Activated T-helper 2 cell treated with anti-CD3 and anti-CD28 coated beads, Interferon-gamma antibody, Interleukin-2, Interleukin-4, amounts not matched to agents 10 μg/mL and 5 μg/mL and 100 μg/mL, durations not matched to agents 14 hours and 24 hours and 36 hours (primary cell): ENCODE measurements around the gene IDNK. TPM values are rescaled to one million over a fixed set of nuclear protein-coding genes. Genes with fewer than 3 reads are reported as not detected.

ENCODE experiments used
- DNase-seq: peaks from one replicate; pipeline ENCODE4 v3.0.0; 2021; ENCODE audit warnings: low spot score
- H3K27ac Mint-ChIP-seq: one replicate; pipeline ENCODE4 v1.8.0; 2021; ENCODE audit warnings: mixed read lengths
- H3K27me3 Mint-ChIP-seq: one replicate; pipeline ENCODE4 v1.8.0; 2021; ENCODE audit warnings: low read depth, mixed read lengths
- H3K36me3 Mint-ChIP-seq: one replicate; pipeline ENCODE4 v1.8.0; 2021; ENCODE audit warnings: low read depth, mixed read lengths
- H3K4me1 Mint-ChIP-seq: one replicate; pipeline ENCODE4 v1.8.0; 2021; ENCODE audit warnings: low read depth, mixed read lengths
- H3K4me3 Mint-ChIP-seq: one replicate; pipeline ENCODE4 v1.8.0; 2021; ENCODE audit warnings: low read depth, mild to moderate bottlenecking, moderate library complexity, mixed read lengths
- H3K9me3 Mint-ChIP-seq: one replicate; pipeline ENCODE4 v1.8.0; 2021; ENCODE audit warnings: mixed read lengths
- intact Hi-C: fragments of 100-400 bp; cut with micrococcal nuclease; formaldehyde crosslinking; loops from one replicate; pipeline ENCODE4 v1.15.1; 2023
- total RNA-seq: library from RNA; stranded (reverse); gene quantifications from 2 replicates; pipeline ENCODE4 v1.2.3, GENCODE V29; 2022

The IDNK gene
- total RNA-seq, 1 donor from 2014 or later, result 4.9 TPM

- Mint-ChIP-seq H3K4me3 (peak overlapping the region; percentile 47), H3K27me3 (peaks cover 10% of the 10 kb centered on the region), H3K4me1 (peaks cover 22% of the 10 kb centered on the region), H3K36me3 (peaks cover 5% of the 10 kb centered on the region), H3K9me3 (no peaks in the 10 kb centered on the region), H3K27ac (no peak overlapping the region)
- intact Hi-C loops, result loop anchor here (1.0 to 5.0 kb wide), 3 partner anchors 28 to 640 kb away; partner anchors contain the start of gene GKAP1
- DNase-seq, result peak; percentile 33
Observed at GRCh38 chr9:83620841-83621636, 1.9 kb upstream of the IDNK start.

- no peak for DNase-seq
- Mint-ChIP-seq H3K27ac (peak overlapping the region; percentile 99), H3K4me1 (peaks cover 22% of the 10 kb centered on the region), H3K36me3 (peaks cover 12% of the 10 kb centered on the region), H3K9me3 (no peaks in the 10 kb centered on the region), H3K4me3 (peak overlapping the region; percentile 90), H3K27me3 (peaks cover 8% of the 10 kb centered on the region)
- intact Hi-C loops, result loop anchor here (5.0 kb wide), 1 partner anchor 195 kb away; the partner anchor contains the start of gene GKAP1
Observed at GRCh38 chr9:83622433-83622938, 457 bp upstream of the IDNK start.

GRCh38 chr9:83623679-83624076, 735 bp downstream of the IDNK start:
- no peak for DNase-seq
- peaks cover 22% of the 10 kb centered on the region for H3K4me1 Mint-ChIP-seq
- no peaks in the 10 kb centered on the region for H3K9me3 Mint-ChIP-seq
- peaks cover 6% of the 10 kb centered on the region for H3K27me3 Mint-ChIP-seq
- H3K27ac Mint-ChIP-seq, result peak overlapping the region; percentile 80
- intact Hi-C loops, result loop anchor here (1.0 to 5.0 kb wide), 4 partner anchors 84 to 357 kb away; partner anchors contain the start of genes GKAP1, HNRNPK, KIF27 and RMI1
- peaks cover 13% of the 10 kb centered on the region for H3K36me3 Mint-ChIP-seq
- peak overlapping the region; percentile 90 for H3K4me3 Mint-ChIP-seq

DNA sequence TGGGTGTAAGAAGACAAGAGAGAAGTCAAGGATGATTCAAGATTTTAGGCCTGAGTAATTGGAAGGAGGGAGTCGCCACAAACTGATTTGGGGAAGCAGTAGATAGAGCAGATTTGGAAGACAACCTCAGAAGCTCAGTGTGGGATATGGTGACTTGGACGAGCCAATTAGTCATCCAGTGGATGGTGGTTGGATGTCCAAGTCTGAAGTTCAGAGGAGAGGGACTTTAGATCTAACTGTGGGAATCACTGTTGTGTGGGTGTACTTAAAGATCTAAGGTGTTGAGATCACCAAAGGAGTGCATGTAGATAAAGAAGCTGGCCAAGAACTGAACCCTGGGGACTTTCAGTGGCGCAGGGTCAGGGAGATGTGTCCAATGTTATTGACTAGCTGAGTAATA, 2.2 kb downstream of the IDNK start:
- Mint-ChIP-seq H3K27ac (peak overlapping the region; percentile 34), H3K36me3 (peaks cover 28% of the 10 kb centered on the region), H3K9me3 (no peaks in the 10 kb centered on the region), H3K4me3 (no peak overlapping the region), H3K4me1 (peaks cover 22% of the 10 kb centered on the region), H3K27me3 (peaks cover 1% of the 10 kb centered on the region)
- DNase-seq, result no peak
- intact Hi-C loops, result no loop called here

DNA sequence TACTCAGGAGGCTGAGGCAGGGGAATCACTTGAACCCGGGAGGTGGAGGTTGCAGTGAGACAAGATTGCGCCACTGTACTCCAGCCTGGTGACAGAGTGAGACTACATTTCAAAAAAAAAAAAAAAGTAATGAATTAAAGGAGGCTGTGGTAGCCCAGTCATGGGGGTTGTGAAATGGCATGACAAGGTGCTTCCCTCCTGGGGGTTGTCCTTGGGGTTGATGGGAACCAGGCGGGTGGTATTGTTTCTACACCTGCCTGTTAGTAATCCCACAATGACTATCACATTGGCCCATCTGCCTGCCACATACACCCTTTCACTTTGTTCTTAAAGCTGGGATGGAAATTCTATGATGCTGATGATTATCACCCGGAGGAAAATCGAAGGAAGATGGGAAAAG, 5.6 kb downstream of the IDNK start:
- H3K36me3 Mint-ChIP-seq, result peaks cover 42% of the 10 kb centered on the region
- no peak for DNase-seq
- H3K9me3 Mint-ChIP-seq, result no peaks in the 10 kb centered on the region
- no peaks in the 10 kb centered on the region for H3K27me3 Mint-ChIP-seq
- intact Hi-C loops, result no loop called here
- H3K27ac Mint-ChIP-seq, result no peak overlapping the region
- H3K4me1 Mint-ChIP-seq, result peaks cover 16% of the 10 kb centered on the region
- H3K4me3 Mint-ChIP-seq, result no peak overlapping the region

GRCh38 chr9:83629433-83630104, 6.6 kb downstream of the IDNK start:
- Mint-ChIP-seq H3K9me3 (no peaks in the 10 kb centered on the region), H3K27ac (no peak overlapping the region), H3K4me1 (peaks cover 9% of the 10 kb centered on the region), H3K27me3 (no peaks in the 10 kb centered on the region), H3K36me3 (peaks cover 44% of the 10 kb centered on the region), H3K4me3 (no peak overlapping the region)
- intact Hi-C loops, result no loop called here
- no peak for DNase-seq

DNA sequence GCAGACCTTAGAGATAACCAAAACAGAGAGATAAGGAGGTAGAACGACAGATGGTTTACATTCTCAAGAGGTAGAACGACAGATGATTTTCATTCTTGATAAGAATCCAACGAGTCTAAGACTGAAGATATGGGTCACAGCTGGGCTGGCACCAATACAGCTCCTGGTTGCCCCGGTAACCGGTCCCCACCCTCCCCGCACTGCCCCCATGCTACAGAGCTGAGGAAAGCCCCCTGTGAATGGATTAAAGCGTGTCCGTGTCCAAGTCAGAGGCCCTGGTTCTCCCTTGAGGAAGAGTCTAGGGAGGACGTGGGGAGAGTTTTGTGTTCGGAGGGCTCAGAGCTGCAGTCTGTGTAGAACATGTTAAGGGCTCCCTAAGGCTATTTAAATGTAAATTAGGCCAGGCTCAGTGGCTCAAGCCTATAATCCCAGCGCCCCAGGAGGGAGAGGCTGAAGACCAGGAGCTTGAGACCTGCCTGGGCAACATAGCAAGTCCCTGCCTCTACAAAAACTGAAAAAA, 8.1 kb downstream of the IDNK start:
- no peak overlapping the region for H3K27ac Mint-ChIP-seq

DNA sequence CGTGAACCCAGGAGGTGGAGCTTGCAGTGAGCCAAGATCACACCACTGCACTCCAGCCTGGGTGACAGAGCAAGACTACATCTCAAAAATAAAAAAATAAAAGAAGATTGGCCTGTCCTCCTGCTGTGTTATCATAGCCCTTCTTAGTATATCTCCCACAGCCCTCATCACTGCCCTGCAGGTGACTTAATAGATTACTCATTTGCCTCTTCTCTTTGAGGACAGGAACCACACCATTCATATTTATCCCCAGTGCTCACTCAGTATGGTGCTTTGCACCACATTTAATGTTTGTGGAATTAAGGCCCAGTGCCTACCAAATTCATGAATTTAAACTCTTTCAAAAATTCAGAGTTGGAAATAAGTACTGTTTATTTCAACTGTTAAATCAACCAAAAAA, 10.3 kb downstream of the IDNK start:
- H3K9me3 Mint-ChIP-seq, result no peaks in the 10 kb centered on the region
- no peaks in the 10 kb centered on the region for H3K27me3 Mint-ChIP-seq
- peaks cover 5% of the 10 kb centered on the region for H3K4me1 Mint-ChIP-seq
- H3K27ac Mint-ChIP-seq, result no peak overlapping the region
- peaks cover 42% of the 10 kb centered on the region for H3K36me3 Mint-ChIP-seq
- DNase-seq, result no peak
- H3K4me3 Mint-ChIP-seq, result no peak overlapping the region
- intact Hi-C loops, result no loop called here

More for the DNA sequence above, 8.1 kb downstream of the IDNK start:
- H3K36me3 Mint-ChIP-seq, result peaks cover 43% of the 10 kb centered on the region
- peaks cover 3% of the 10 kb centered on the region for H3K4me1 Mint-ChIP-seq
- intact Hi-C loops, result no loop called here
- H3K4me3 Mint-ChIP-seq, result no peak overlapping the region
- H3K27me3 Mint-ChIP-seq, result no peaks in the 10 kb centered on the region
- H3K9me3 Mint-ChIP-seq, result no peaks in the 10 kb centered on the region
- no peak for DNase-seq

- Mint-ChIP-seq H3K36me3 (peaks cover 41% of the 10 kb centered on the region), H3K4me3 (no peak overlapping the region)
- no peak for DNase-seq
Observed at GRCh38 chr9:83633676-83634075, 10.7 kb downstream of the IDNK start.

GRCh38 chr9:83636813-83637212, 13.9 kb downstream of the IDNK start:
- no peak overlapping the region for H3K27ac Mint-ChIP-seq
- peaks cover 2% of the 10 kb centered on the region for H3K4me1 Mint-ChIP-seq
- H3K27me3 Mint-ChIP-seq, result no peaks in the 10 kb centered on the region
- H3K9me3 Mint-ChIP-seq, result no peaks in the 10 kb centered on the region
- intact Hi-C loops, result no loop called here
- no peak overlapping the region for H3K4me3 Mint-ChIP-seq
- peaks cover 23% of the 10 kb centered on the region for H3K36me3 Mint-ChIP-seq
- no peak for DNase-seq

More at GRCh38 chr9:83633676-83634075, 10.7 kb downstream of the IDNK start:
- no peaks in the 10 kb centered on the region for H3K9me3 Mint-ChIP-seq
- intact Hi-C loops, result no loop called here
- peaks cover 5% of the 10 kb centered on the region for H3K4me1 Mint-ChIP-seq
- no peaks in the 10 kb centered on the region for H3K27me3 Mint-ChIP-seq
- H3K27ac Mint-ChIP-seq, result no peak overlapping the region

DNA sequence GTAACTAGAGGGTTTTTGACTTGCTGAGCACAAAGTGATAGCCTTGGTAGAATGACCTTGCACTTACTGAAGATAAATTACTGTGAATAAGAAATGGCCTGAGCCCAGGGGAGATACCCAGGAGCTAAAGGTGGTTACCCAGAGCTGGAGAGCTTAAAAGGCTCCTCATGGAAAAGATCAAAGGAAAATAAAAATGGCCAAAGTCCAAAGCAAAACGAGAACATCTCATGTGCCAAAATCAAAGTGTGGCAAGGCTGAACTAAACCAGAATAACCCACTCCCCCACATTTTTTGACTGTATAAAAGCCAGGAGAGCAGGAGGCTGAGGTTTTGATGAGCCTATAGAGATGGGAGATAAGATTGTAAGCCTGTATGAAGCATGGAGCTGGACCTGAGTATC, 14.4 kb downstream of the IDNK start:
- Mint-ChIP-seq H3K36me3 (peaks cover 19% of the 10 kb centered on the region), H3K27ac (no peak overlapping the region), H3K9me3 (no peaks in the 10 kb centered on the region), H3K4me3 (no peak overlapping the region), H3K4me1 (peaks cover 2% of the 10 kb centered on the region), H3K27me3 (no peaks in the 10 kb centered on the region)
- no peak for DNase-seq
- intact Hi-C loops, result no loop called here

- intact Hi-C loops, result no loop called here
- H3K4me3 Mint-ChIP-seq, result no peak overlapping the region
- no peaks in the 10 kb centered on the region for H3K27me3 Mint-ChIP-seq
- peaks cover 10% of the 10 kb centered on the region for H3K36me3 Mint-ChIP-seq
- no peak overlapping the region for H3K27ac Mint-ChIP-seq
- no peak for DNase-seq
- peaks cover 2% of the 10 kb centered on the region for H3K4me1 Mint-ChIP-seq
- no peaks in the 10 kb centered on the region for H3K9me3 Mint-ChIP-seq
Observed at GRCh38 chr9:83639266-83639665, 16.3 kb downstream of the IDNK start.

DNA sequence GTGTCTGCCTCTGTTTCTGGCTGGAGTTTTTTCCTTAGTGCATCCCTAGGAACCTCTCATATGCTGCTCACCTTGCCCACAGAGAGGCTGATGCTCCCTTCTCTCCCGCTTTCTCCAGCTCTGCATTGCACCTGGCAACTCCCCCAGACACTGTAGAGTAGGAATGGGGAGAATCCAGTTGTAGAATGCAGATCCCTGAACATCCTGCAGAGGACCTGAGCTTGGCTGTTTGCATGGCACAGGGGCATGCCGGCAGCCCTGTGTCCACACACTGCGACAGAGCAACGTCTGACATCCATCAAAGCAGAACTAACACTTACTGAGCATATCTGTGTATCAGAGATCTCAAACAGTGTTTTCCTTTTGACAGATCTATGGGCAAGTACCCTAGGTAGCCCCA, 19.9 kb downstream of the IDNK start:
- intact Hi-C loops, result no loop called here
- Mint-ChIP-seq H3K27ac (no peak overlapping the region), H3K27me3 (no peaks in the 10 kb centered on the region), H3K36me3 (no peaks in the 10 kb centered on the region), H3K4me1 (no peaks in the 10 kb centered on the region), H3K4me3 (no peak overlapping the region), H3K9me3 (no peaks in the 10 kb centered on the region)
- DNase-seq, result no peak
